ENCODE measurements around the gene TP73. TPM values are rescaled to one million over a fixed set of nuclear protein-coding genes. Genes with fewer than 3 reads are reported as not detected.
A peak's percentile ranks its signal among the peaks of the same experiment; 100 is the strongest.

The TP73 gene
- total RNA-seq, 1 donor from 2014 or later, result 13.0 TPM

DNA sequence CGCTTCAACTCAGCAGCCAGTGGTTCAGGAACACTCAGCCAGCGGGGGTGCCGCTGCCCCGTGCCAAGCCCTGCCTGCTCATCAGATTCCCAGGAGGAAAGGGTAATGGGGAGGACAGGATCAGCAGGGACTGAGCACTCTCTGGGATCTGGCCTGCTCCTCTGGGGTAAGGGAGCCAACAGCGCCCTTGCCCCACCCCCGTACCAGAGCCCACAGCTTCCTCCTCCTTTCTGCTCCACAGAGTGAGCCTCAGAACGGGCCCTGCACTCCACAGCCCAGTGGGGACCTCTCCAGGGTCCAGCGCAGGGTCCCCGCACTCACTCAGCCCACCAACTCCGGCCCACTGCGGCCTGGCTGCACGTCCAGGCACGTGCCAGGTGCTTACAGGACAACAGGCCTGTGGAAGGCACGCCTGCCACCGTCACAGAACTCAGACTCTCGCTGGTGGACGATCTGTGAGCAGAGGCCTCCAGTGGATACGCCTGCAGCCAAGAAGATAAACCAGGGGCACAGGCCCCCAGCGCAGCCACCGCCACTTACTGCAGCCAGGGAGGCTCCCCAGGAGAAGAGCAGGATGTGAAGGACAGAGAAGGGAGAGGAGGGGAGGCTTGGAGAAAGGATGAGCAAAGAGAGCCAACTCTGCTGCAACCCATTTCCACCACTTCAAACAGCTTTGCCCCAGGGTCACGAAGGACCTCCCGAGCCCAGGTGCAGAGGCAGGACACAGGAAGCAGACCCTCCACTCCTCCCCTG lies 43.1 kb upstream of the TP73 start:
- peaks cover 8% of the 10 kb centered on the region for H3K27me3 Mint-ChIP-seq (ENCODE audit: unreplicated experiment)
- H3K4me1 Mint-ChIP-seq (ENCODE audit: low read depth, unreplicated experiment), result peaks cover 25% of the 10 kb centered on the region
- TF ChIP-seq, protein P1, sequence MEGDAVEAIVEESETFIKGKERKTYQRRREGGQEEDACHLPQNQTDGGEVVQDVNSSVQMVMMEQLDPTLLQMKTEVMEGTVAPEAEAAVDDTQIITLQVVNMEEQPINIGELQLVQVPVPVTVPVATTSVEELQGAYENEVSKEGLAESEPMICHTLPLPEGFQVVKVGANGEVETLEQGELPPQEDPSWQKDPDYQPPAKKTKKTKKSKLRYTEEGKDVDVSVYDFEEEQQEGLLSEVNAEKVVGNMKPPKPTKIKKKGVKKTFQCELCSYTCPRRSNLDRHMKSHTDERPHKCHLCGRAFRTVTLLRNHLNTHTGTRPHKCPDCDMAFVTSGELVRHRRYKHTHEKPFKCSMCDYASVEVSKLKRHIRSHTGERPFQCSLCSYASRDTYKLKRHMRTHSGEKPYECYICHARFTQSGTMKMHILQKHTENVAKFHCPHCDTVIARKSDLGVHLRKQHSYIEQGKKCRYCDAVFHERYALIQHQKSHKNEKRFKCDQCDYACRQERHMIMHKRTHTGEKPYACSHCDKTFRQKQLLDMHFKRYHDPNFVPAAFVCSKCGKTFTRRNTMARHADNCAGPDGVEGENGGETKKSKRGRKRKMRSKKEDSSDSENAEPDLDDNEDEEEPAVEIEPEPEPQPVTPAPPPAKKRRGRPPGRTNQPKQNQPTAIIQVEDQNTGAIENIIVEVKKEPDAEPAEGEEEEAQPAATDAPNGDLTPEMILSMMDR (IDR thresholded peaks at IDR 0.05; ENCODE audit: partially characterized antibody, unreplicated experiment), result no peak
- no peak for DNase-seq
- H3K36me3 Mint-ChIP-seq (ENCODE audit: unreplicated experiment), result no peaks in the 10 kb centered on the region
- peaks cover 4% of the 10 kb centered on the region for H3K9me3 Mint-ChIP-seq (ENCODE audit: unreplicated experiment)
- peak overlapping the region; percentile 74 for H3K4me3 Mint-ChIP-seq (ENCODE audit: unreplicated experiment)
- H3K27ac Mint-ChIP-seq (ENCODE audit: unreplicated experiment), result peak overlapping the region; percentile 5

DNA sequence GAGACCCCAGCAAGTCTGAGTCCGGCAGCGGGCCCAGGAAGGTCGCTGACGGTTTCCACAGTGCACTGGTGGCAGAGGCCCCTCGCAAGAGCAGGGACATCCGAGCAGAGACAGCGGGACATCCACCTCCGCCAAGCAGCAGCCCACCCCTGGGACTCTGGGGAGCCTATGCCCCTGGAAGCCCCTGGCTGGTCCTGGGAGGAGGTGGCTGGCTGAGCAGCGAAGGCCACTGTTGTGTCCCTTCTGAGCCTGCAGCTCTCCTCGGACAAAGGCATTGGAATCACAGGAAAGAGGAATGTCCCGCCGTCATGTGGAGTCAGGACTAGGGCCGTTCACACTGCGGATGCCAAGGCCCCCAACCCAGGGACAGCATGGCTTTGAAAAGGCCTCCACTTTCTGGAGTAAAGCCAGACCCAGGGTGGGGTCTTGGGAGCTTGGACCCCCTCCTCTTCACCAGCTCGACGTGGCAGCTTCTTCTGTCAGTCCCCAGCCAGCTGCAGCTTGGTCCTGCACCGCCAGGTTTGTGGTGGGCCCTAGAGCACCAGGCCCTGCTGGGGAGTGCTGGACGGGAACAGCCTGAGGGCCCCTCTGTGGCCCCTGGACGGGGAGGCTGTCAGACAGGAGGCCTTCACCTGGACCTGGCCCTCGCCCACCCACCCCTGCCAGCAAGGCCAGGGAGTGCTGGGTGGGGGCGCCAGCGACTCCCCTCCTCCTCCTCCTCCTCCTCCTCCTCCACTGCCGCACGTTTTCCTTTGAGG lies 42.4 kb upstream of the TP73 start:
- peaks cover 8% of the 10 kb centered on the region for H3K27me3 Mint-ChIP-seq (ENCODE audit: unreplicated experiment)
- TF ChIP-seq, protein P1 (IDR thresholded peaks at IDR 0.05; ENCODE audit: partially characterized antibody, unreplicated experiment), result no peak

DNA sequence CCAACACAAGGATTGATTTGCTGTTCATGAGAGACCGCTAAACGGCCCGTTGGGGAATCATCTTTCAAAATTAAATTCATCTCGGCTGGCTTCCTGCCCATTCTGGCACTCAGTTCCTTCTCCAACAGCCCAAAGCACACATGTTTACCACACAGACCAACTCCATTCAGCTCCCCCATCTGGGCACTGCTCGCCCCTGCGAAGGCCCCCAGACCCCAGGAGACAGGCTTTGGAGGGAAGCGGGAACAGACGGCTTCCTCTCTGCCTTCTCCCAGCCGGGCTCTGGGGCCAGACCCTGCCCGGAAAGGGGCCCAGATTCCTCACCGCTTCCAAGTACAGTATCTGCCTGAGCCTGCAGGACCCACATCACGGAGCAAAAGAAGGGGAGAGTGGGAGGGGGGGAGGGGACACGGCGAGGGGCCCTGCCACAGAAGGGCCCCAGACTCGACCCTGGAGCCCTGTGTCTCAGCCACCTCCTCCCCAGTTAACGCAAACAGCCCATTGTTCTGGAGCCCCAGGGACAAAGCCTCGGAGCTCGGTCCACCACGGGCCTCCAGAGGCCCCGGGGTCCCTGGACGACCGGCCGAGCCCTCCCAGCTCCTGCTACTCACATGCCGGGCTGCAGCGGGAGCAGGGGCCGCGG lies 41.7 kb upstream of the TP73 start:
- peak overlapping the region; percentile 87 for H3K4me3 Mint-ChIP-seq (ENCODE audit: unreplicated experiment)
- DNase-seq, result peak; percentile 76
- TF ChIP-seq, protein P1 (IDR thresholded peaks at IDR 0.05; ENCODE audit: partially characterized antibody, unreplicated experiment), result no peak
- H3K9me3 Mint-ChIP-seq (ENCODE audit: unreplicated experiment), result peaks cover 4% of the 10 kb centered on the region
- no peaks in the 10 kb centered on the region for H3K36me3 Mint-ChIP-seq (ENCODE audit: unreplicated experiment)
- H3K4me1 Mint-ChIP-seq (ENCODE audit: low read depth, unreplicated experiment), result peaks cover 30% of the 10 kb centered on the region
- H3K27ac Mint-ChIP-seq (ENCODE audit: unreplicated experiment), result peak overlapping the region; percentile 82
- peaks cover 8% of the 10 kb centered on the region for H3K27me3 Mint-ChIP-seq (ENCODE audit: unreplicated experiment)

More for the DNA sequence above, 42.4 kb upstream of the TP73 start:
- DNase-seq, result peak; percentile 43
- H3K36me3 Mint-ChIP-seq (ENCODE audit: unreplicated experiment), result no peaks in the 10 kb centered on the region
- peaks cover 29% of the 10 kb centered on the region for H3K4me1 Mint-ChIP-seq (ENCODE audit: low read depth, unreplicated experiment)
- H3K27ac Mint-ChIP-seq (ENCODE audit: unreplicated experiment), result peak overlapping the region; percentile 82
- peak overlapping the region; percentile 87 for H3K4me3 Mint-ChIP-seq (ENCODE audit: unreplicated experiment)
- H3K9me3 Mint-ChIP-seq (ENCODE audit: unreplicated experiment), result peaks cover 4% of the 10 kb centered on the region

DNA sequence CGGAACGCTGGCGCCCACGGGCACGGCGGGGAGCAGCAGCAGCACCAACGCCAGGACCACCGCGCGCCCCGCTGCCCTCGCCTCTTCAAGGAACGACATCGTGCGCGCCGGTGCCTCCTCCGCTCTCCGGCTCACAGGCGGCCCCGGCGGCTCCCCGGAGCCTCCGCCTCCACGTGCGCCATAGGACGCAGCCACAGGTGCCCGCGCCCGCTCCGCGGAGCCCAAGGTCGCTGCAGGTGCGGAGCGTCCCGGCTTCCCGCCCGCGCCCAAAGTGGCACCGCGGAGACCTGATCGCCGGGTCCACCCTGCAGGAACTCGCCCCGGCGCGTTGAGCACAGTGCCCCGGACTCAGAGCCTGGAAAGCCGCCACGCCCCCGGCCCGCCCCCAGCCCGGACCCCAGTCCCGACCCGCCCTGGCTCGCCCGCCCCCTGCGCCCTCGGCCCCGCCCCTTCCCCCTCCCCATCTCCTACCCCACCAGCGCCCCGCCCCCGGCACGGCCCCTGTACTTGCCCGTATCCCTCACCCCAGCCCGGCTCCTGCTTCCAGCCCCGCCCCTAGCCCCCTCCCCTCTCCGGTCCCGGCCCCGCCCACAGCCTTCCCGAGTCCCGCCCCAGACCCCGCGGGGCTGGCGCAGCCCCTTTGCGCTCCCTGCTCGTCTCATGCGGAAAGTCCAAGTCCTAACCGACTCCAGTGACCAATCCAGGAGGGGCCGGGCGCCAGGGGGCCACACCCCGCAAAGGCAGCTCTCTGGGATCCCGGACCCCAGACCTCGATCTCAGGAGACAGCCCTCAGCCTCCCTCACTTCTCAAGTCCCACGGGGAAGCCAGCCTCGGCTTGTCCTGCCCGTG lies 40.9 kb upstream of the TP73 start, which contains the start of gene MEGF6:
TSS of gene MEGF6 (minus strand) at position 339 of the 850 bp plus-strand sequence. CDS start at position 99, 240 bp downstream.
- TF ChIP-seq, protein P1 (IDR thresholded peaks at IDR 0.05; ENCODE audit: partially characterized antibody, unreplicated experiment), result no peak
- peaks cover 7% of the 10 kb centered on the region for H3K9me3 Mint-ChIP-seq (ENCODE audit: unreplicated experiment)
- H3K36me3 Mint-ChIP-seq (ENCODE audit: unreplicated experiment), result no peaks in the 10 kb centered on the region
- H3K4me3 Mint-ChIP-seq (ENCODE audit: unreplicated experiment), result peak within 1 kb of the TSS; percentile 87
- peaks cover 8% of the 10 kb centered on the region for H3K27me3 Mint-ChIP-seq (ENCODE audit: unreplicated experiment)
- peak; percentile 91 for DNase-seq
- peaks cover 30% of the 10 kb centered on the region for H3K4me1 Mint-ChIP-seq (ENCODE audit: low read depth, unreplicated experiment)
- H3K27ac Mint-ChIP-seq (ENCODE audit: unreplicated experiment), result peak within 1 kb of the TSS; percentile 82

Measured in glutamatergic neuron (in vitro differentiated cells).